NCI-H187 treated with DMSO at 0.1 percent for 48 hours (cell line): Measurements from ENCODE around the gene CALML5.

Source experiments
- DNase-seq: peaks from one replicate; lab custom pipeline; 2025; lab: John Stamatoyannopoulos, UW

CALML5 gene

GRCh38 chr10:5500910-5501309 lies 1.5 kb upstream of the CALML5 start:
- DNase-seq: no peak

GRCh38 chr10:5500162-5500670 lies 846 bp upstream of the CALML5 start:
- DNase-seq: no peak

GRCh38 chr10:5498791-5499492 lies 428 bp downstream of the CALML5 start:
- no peak for DNase-seq

- no peak for DNase-seq
These were observed 1.2 kb downstream of the CALML5 start for GRCh38 chr10:5497948-5498730.

GRCh38 chr10:5497289-5497688 lies 2.1 kb downstream of the CALML5 start:
- DNase-seq: no peak

GRCh38 chr10:5496261-5497250 lies 2.8 kb downstream of the CALML5 start:
- no peak for DNase-seq

GRCh38 chr10:5494611-5495010 lies 4.8 kb downstream of the CALML5 start:
- DNase-seq: no peak

- DNase-seq: no peak
These were observed 5.7 kb downstream of the CALML5 start for GRCh38 chr10:5493691-5494090.

GRCh38 chr10:5492929-5493576 lies 6.3 kb downstream of the CALML5 start:
- no peak for DNase-seq

GRCh38 chr10:5492322-5492855 lies 7.0 kb downstream of the CALML5 start:
- DNase-seq: no peak

- no peak for DNase-seq
These were observed 7.9 kb downstream of the CALML5 start for GRCh38 chr10:5491477-5491876.

- no peak for DNase-seq
These were observed 8.5 kb downstream of the CALML5 start for GRCh38 chr10:5490698-5491464.

- DNase-seq: no peak
These were observed 9.3 kb downstream of the CALML5 start for GRCh38 chr10:5490032-5490431.

GRCh38 chr10:5488272-5489161 lies 10.9 kb downstream of the CALML5 start:
- peak; percentile 45 for DNase-seq

- DNase-seq: no peak
These were observed 12.5 kb downstream of the CALML5 start for GRCh38 chr10:5486853-5487235.

- DNase-seq: no peak
These were observed 13.2 kb downstream of the CALML5 start for GRCh38 chr10:5485948-5486852.

GRCh38 chr10:5485290-5485689 lies 14.1 kb downstream of the CALML5 start:
- DNase-seq: no peak

GRCh38 chr10:5484205-5484604 lies 15.2 kb downstream of the CALML5 start:
- DNase-seq: no peak
